ENCODE results near the gene THOC2.
"Not testable (repeated sequence)": the region's sequence is repeated elsewhere in the genome, so short reads cannot be mapped to it uniquely, and the experiment has no call there.

The THOC2 gene

DNA sequence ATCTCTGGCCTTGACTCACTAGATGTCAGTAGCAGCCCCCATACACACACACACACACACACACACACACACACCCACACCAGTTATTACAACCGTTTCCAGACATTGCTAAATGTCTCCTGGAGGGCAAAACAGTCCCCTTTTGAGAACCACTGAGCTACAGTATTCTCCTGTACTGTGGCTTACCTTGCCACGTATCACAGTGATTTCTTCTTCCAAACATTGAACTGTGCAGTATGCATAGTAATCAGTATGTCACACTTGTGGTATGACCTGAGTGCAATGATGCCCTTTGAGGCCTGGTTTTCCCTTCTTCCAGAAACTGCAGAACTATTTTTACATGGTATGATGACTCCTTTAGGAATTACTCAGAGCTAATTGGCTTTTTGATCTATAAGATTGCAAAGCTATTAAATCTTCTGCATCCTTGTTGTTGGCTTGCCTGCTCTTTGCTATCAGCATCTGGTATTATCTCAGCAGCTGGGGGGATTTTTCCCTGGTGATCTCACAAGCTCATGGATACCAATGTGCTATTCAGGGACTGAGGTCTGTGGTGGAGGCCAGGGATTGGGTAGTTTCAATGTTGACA lies 3.6 kb upstream of the THOC2 start:
- DNase-seq = no peak

DNA sequence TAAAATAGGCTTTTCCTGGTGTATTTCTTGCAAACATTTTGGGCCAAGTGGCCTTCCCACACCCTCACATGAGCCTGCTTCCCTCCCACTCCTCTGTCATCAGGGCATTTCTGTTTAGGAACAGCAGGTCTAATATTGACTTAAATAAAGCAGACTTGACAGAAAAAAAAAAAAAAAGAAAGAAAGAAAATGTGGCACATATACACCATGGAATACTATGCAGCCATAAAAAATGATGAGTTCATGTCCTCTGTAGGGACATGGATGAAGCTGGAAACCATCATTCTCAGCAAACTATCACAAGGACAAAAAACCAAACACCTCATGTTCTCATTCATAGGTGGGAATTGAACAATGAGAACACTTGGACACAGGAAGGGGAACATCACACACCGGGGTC lies 2.3 kb upstream of the THOC2 start:
- not testable (repeated sequence) for DNase-seq

DNA sequence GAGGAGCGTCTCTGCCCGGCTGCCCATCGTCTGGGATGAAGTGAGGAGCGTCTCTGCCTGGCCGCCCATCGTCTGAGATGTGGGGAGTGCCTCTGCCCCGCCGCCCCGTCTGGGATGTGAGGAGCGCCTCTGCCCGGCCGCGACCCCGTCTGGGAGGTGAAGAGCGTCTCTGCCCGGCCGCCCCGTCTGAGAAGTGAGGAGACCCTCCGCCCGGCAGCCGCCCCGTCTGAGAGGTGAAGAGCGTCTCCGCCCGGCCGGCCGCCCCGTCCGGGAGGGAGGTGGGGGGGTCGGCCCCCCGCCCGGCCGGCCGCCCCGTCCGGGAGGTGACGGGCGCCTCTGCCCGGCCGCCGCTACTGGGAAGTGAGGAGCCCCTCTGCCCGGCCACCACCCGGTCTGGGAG lies 1.2 kb upstream of the THOC2 start:
- not testable (repeated sequence) for DNase-seq

DNA sequence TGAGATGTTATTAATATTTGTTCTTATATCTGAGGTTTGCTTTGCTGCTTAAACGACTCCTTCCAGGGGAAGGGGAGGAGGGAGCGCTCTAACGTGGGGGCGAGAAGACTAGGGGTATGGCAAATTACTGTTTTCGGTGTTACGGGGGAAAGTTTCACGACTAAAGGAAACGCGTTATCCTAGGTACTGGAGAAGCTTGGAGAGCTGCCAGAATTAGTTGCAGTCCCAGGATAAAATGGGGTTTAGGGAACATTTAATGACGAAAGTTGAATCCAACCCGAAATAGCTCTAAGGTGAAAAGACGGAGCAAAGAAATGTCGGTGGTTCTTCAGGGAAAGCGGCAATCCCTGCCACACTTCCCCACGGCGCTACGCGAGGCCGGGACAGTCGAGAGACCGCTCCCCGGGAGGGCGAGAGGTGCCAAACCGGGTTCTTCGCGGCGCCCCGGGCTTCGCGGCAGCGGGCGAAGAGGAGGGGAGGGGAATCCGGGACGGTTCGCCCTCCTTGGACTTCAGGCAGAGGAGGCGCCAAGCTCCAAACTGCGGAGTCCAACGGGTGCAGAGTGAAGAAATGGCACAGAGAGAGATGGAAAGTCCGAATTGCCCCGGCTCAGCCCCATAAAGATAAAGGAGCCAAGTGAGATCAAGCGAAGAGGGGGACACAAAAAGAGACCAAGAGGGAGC lies 724 bp downstream of the THOC2 start:
- no peak for DNase-seq

DNA sequence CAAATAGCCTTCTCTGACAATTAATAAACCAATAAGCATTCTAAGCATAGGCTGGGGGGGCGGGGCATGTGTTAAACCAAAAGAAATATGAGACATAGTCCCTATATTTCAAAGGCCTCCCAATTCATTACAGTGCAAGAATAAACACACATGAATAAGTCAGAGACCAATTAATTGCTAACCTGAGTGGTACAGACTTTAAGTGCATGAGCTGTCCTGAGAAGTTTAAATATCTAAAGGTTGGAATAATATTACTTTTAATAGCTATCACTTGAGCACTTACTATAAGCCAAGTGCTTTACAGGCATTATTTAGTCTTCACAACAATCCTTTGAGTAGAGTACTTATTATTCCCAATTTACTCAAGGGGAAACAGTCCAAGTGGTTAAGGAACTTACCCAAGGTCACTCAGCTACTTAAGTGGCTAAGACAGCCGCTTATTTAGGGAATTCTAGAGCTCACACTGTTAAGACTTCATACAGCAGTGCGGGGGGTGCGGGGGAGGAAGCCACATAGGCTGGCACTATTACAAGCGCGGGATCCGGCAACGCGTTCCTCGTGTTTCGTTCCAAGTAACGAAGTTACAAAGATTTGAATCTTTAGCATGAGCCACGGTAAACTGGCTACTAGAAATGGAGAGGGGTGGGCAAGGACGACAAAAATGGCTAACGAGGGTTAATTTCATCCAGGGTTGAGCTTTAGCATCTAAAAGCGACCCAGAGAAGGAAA lies 1.4 kb downstream of the THOC2 start:
- DNase-seq = no peak

DNA sequence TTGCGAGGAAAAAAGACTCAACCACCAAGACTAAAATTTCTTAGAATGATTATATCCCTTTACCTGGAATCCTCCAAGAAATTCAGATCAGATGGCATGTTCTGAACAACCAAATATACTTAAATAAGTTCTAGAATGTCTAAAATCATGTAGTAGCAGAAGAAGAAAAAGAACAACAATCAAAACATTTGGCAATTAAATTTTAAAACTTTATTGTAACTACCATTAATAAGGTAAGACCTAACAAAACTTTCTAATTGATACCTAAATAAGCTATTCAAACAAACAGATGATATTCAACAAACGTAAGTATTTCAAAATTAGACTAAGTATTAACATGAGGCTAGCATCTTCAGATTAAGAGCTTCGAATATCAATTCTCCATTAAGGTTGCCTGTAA lies 4.3 kb downstream of the THOC2 start:
- DNase-seq = no peak

DNA sequence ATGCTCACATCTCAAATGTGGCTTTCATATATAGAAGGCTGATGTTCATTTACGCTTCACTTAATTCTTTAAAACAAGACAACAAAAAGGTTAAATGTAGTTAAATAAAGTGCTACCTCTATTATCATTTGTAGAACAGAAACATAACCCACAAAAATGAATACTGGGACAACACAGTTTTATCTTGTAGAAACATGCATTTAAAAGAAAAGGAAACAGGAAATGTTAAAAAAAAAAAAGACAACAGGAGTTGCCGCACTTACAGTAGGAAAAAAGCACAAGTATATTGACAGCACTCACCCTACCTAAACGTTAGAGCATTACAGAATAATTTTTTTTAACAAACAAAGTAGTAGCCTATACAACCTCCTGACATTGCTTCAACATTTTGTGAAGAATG lies 4.8 kb downstream of the THOC2 start:
- DNase-seq = no peak

DNA sequence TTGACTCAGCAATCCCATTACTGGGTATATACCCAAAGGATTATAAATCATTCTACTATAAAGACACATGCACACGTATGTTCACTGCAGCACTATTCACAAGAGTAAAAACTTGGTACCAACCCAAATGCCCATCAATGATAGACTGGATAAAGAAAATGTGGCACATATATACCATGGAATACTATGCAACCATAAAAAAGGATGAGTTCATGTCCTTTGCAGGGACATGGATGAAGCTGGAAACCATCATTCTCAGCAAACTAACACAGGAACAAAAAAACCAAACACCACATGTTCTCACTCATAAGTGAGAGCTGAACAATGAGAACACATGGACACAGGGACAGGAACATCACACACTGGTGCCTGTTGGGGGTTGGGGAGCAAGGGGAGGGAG lies 10.7 kb downstream of the THOC2 start:
- not testable (repeated sequence) for DNase-seq

DNA sequence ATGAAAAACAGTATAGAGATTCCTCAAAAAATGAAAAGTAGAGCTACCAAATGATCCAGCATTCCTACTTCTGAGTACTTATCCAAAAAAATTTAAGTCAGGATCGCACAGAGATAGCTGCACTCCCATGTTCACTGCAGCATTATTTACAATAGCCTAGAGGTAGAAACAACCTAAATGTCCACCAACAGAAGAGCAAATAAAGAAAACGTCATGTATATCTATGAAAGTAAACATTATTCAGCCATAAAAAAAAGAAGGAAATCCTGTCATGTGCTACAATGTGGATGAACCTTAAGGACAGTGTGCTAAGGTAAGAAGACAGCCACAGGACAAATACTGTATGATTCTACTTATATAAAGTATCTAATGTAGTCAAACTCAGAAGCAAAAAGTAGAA lies 12.4 kb downstream of the THOC2 start:
- no peak for DNase-seq

DNA sequence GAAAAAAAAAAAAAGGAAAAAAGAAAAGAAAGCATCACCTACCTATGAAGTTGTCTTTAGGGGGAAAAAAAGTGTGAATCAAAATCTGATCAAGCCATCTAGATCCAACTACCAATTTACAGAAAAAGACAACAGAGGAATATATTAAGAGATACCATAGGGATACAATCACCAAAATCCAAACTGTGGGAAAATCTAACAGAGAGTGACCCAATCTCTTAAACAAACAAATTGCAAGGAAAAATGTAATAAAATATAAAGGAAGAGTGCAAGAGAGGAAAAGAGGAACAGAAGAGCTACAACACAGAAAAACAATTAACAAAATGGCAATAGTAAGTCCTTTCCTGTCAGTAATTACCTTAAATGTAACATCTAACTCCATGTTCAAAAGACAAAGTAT lies 19.0 kb downstream of the THOC2 start:
- no peak for DNase-seq

DNA sequence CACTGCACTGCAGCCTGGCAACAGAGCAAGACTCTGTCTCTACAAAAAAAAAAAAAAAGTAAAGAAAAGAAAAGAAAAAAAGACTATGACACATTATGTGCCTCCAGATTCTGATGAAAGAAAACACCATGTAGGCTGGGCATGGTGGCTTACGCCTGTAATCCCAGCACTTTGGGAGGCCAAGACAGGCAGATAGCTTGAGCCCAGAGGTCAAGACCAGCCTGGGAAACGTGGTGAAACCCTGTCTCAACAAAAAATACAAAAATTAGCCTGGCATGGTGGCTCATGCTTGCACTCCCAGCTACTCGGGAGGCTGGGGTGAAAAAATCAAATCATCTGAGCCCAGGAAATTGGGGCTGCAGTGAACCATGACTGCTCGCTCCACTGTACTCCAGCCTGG lies 19.4 kb downstream of the THOC2 start:
- no peak for DNase-seq

DNA sequence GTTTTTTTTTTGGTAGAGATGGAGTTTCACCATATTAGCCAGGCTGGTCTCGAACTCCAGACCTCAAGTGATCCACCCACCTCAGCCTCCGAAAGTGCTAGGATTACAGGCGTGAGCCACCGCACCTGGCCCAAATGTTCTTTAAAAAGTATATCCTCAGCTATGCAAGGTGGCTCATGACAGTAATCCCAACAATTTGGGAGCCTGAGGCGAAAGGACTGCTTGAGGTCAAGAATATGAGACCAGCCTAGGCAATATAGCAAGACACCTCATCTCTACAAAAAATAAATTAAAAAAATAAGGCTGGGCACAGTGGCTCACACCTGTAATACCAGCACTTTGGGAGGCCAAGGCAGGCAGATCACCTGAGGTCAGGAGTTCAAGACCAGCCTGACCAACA lies 21.7 kb downstream of the THOC2 start:
- DNase-seq = not testable (repeated sequence)

DNA sequence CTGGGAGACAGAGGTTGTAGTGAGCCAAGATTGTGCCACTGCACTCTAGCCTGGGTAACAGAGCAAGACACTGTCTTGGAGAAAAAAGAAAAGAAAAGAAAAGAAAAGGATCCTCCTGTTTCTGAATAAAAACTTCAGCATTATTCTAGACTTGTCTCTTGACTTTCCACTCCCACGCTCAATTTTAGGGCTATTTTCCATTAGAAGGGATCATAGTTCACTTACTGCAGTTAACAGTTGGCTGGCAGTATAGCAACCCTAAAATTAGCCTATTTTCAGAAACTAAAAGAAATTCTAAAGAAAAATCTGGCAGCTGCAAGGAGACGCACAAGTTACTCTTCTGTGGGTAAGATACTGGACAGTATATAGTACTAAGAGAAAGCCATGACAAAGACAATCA lies 28.1 kb downstream of the THOC2 start:
- no peak for DNase-seq

DNA sequence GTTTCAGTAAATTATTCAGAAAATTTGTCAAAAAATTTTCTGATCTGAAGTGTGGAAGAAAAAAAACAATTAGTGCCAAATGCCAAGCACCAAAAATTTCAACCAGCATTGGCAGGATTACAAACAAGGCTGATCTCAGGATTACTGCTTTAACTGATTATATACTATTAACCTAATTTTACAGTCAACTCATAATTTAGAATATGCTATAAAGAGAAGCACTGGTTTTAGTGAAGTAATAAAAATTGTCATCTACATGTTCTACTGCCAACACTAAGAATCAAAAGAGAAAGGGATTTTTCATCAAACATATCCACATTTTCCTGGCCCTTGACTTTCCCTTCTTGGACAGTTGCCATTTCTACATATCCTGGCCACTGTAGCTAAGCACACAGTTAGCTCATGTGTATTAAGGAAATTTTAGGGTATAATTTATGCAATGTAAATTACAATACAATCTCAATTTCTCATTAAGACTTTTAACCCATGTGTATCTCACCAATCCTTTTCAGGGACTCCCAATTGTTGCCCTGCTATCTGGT lies 33.8 kb downstream of the THOC2 start:
- no peak for DNase-seq

DNA sequence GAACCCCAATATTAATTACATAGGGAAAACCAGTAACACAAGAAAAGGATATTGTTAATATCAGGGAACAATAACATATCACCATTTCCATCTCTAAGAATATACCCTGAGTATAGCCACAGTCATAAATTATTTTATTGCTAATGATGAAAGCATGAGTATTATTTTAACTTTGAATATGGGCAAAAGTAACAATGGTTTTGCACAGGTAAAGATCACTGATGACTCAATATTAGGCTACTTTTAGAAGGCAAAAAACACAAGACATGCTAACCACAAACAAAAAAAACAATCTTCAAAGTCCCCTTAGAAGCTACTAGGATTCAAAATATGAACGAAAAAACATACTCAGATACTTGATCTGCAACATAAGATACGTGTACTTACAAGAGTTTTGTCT lies 36.5 kb downstream of the THOC2 start:
- no peak for DNase-seq

DNA sequence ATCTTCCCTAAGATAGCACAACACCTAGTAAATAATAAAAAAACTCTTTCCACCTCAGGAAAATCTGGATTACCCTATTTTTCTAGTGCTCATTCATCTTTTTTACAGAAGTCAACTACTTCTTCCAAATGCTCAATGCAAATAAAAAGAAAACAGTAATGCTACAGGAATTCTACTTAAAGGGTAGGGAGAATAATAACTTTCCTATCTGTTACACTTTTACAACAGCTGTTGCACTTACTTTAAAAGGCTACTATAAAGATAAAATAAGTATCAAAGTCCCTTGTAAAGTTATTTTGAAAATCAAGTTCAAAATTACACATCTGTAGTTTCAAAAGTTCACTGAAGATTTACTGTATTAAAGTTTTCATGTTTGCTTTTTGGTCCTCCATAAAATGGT lies 37.6 kb downstream of the THOC2 start:
- no peak for DNase-seq

DNA sequence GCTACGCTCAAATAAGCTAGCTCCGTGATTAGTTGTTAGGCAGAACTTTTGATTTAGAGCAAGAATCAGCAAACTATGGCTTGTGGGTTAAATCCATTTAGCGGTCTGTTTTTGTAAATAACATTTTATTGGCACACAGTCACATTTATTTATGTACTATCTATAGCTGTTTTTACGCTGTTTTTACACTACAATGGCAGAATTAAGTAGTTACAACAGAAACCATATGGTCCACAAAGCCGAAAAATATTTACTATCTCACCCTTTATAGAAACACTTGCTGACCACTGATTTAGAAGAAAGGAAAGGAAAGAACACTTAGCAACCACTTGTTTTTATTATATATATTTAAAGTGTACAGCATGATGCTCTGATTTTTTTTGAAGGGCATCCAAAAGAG lies 41.1 kb downstream of the THOC2 start:
- no peak for DNase-seq

DNA sequence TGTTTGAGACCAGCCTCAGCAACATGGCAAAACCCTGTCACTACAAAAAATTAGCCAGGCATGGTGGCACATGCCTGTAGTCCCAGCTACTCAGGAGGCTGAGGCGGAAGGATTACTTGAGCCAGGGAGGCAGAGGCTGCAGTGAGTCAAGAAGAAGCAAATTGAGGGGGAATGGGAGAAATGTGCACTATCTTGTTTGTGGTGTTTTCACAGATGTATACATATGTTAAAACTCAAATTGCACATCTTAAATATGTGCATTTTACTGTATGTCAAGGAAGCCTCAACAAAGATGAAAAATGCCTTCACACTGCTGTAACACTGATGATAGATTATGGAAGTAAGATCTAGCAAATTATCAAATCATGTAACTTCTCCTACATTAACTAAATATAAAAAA lies 44.3 kb downstream of the THOC2 start:
- DNase-seq = no peak

DNA sequence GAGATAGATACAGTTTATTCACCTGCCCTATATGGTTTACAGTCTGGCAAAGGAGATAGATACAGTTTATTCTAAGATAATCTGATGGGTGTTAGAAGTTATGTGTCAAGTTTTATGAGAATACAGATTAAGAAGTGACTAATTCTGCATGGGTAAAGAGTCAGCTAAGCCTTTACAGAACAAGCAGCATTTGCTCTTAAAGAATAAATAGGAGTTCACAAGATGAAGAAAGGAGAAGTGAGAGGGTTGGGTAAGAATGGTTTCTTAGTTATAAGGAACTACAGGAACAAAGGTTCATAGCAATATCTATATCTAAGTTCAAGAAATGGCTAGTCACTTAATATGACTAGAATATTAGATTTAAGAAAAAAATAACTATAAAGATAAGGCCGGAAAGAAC lies 47.6 kb downstream of the THOC2 start:
- DNase-seq = peak; percentile 3

DNA sequence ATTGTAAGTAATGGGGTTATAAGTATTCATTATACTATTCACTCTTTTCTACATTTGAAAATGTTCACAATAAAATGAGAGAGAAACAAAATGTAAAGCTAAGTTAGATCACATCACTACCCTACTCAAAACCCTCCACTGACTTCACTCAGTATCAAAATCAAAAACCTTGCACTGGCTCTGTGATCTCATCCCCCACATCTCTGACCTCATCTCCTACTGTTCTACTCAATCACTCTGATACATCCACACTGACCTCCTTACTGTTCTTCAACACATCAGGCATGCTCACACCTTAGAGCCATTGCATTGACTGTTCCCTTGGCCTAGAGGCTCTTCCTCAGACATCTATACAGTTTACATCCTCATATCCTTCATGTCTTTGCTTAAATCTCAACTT lies 50.7 kb downstream of the THOC2 start:
- no peak for DNase-seq

DNA sequence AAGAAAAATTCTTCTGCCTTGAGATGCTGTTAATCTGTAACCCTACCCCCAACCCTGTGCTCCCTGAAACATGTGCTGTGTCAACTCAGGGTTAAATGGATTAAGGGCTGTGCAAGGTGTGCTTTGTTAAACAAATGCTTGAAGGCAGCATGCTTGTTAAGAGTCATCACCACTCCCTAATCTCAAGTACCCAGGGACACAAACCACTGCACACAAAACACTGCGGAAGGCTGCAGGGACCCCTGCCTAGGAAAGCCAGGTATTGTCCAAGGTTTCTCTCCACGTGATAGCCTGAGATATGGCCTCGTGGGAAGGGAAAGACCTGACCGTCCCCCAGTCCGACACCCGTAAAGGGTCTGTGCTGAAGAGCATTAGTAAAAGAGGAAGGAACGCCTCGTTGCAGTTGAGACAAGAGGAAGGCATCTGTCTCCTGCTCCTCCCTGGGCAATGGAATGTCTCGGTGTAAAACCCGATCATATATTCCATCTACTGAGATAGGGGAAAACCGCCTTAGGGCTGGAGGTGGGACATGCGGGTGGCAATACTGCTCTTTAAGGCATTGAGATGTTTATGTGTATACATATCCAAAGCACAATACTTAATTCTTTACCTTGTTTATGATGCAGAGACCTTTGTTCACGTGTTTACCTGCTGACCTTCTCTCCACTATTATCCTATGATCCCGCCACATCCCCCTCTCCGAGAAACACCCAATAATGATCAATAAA lies 53.0 kb downstream of the THOC2 start:
- not testable (repeated sequence) for DNase-seq

DNA sequence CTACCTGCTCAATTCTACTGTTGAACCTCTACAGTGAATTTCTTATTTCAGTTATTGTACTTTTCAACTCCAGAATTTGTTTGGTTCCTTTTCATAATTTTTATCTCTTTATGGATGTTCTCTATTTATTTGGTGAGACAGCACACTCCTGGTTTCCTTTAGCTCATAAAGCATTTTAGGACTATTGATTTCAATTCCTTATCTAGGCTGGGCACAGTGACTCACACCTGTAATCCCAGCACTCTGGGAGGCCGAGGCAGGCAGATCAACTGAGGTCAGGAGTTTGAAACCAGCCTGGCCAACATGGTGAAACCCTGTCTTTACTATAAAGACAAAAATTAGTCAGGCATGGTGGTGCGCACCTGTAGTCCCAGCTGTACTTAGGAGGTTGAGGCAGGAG lies 57.7 kb downstream of the THOC2 start:
- DNase-seq = no peak

DNA sequence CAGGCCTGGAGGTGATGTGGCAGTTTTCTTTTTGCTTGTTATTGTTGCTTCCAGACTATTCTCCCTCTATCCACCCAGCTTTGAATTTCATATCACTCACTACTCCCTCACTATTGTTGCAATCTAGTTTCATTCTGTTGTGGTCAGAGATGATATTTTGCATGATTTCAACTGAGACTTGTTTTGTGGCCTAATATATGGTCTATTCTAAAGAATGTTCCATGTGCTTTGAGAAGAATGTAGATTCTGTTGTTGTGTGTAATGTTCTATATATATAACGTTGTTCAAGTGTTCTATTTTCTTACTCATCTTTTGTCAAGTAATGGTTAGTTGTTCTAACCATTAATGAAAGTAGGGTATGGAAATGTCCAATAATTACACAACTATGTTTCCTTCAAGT lies 59.0 kb downstream of the THOC2 start:
- no peak for DNase-seq

DNA sequence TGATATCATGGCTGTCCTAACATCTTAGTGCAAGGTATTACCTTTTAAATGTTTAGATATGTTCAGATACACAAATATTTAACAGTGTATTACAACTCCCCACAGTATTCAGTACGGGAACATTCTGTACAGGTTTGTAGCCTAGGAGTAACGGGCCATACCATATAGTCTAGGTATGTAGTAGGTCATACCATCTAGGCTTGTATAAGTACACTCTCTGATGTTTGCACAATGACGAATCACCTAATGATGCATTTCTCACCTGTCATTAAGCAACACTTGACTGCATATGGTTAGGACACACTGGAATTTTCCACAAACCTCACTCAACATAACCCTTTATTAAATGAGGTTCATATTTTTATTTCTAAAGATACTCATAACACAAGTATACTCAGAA lies 67.7 kb downstream of the THOC2 start:
- no peak for DNase-seq

All from GF-D8 (cell line).